Measurements from ENCODE around the gene FBRS. TPM values are rescaled to one million over a fixed set of nuclear protein-coding genes. Genes with fewer than 3 reads are reported as not detected.

The FBRS gene
- total and polyA plus RNA-seq, 2 of the 13 experiments (the other 11 are each of a cell fraction or from before 2014, with no cell fraction given) = 13.7 to 16.2 TPM

DNA sequence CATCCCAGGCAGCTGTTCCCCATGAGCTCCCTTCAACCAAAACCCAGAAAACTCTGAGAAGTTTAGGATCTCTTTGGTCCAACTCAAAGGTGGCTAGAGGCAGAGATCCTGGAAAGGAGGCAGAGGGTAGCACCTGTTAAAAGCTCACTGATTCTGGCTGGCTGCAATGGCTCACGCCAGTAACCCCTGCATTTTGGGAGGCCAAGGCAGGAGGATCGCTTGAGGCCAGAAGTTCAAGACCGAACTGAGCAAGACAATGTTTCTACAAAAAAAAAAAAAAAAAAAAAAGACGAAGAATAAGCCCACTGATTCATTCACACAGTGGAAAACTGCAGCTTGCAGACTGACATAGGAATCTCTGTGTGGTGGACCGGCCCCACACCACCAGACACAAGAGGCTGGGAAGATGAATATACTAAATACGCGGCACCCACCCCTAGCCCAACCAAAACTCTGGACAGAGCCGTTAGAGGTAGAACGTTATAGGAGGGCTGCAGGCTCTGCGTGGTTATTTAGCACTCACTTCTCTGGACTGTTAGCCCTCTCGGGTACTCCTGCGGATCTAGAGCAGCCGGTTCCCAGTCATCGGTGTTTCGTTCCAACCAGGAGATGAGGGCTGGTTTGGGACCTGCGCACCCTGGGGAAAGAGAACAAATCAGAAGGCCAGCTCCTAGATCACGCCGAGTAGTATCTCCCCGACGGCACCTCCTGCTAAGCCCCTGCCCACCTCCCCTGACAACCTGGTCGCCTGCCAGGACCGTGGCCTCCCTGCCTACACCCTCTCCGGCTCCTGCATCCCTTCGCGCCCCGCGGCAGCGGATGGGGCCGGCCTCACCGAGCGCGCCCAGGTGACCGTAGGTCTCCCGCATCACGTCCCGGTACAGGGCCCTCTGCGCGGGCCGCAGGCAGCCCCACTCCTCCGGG, 49.0 kb upstream of the FBRS start (continued):
- no peak for TF ChIP-seq ATF1 (CRISPR knock-in tag; IDR thresholded peaks at IDR 0.05)
- no peak for TF ChIP-seq SP1 (IDR thresholded peaks at IDR 0.05)
- TF ChIP-seq SP1 (CRISPR knock-in tag; IDR thresholded peaks at IDR 0.05) = no peak
- no peak for TF ChIP-seq ZNF891 (CRISPR knock-in tag; IDR thresholded peaks at IDR 0.05)
- TF ChIP-seq ZNF878 (CRISPR knock-in tag; IDR thresholded peaks at IDR 0.05) = no peak
- no peak for TF ChIP-seq SMAD9 (CRISPR knock-in tag; IDR thresholded peaks at IDR 0.05)
- TF ChIP-seq SIX4 (CRISPR knock-in tag; IDR thresholded peaks at IDR 0.05) = no peak
- TF ChIP-seq SOX5 (CRISPR knock-in tag; IDR thresholded peaks at IDR 0.05; ENCODE audit: borderline replicate concordance) = no peak
- TF ChIP-seq, protein P1, sequence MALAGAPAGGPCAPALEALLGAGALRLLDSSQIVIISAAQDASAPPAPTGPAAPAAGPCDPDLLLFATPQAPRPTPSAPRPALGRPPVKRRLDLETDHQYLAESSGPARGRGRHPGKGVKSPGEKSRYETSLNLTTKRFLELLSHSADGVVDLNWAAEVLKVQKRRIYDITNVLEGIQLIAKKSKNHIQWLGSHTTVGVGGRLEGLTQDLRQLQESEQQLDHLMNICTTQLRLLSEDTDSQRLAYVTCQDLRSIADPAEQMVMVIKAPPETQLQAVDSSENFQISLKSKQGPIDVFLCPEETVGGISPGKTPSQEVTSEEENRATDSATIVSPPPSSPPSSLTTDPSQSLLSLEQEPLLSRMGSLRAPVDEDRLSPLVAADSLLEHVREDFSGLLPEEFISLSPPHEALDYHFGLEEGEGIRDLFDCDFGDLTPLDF (CRISPR knock-in tag; IDR thresholded peaks at IDR 0.05) = no peak
- no peak for TF ChIP-seq CC2D1A (CRISPR knock-in tag; IDR thresholded peaks at IDR 0.05)
- TF ChIP-seq AHR (CRISPR knock-in tag; IDR thresholded peaks at IDR 0.05) = no peak
- TF ChIP-seq POLR2A (IDR thresholded peaks at IDR 0.05; ENCODE audit: insufficient read depth in 1 of 2, low read depth in 2 of 2, low read length in 2 of 2) = no peak; a peak in 1 of 4 replicates
- TF ChIP-seq, protein P2, sequence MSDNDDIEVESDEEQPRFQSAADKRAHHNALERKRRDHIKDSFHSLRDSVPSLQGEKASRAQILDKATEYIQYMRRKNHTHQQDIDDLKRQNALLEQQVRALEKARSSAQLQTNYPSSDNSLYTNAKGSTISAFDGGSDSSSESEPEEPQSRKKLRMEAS (IDR thresholded peaks at IDR 0.05) = no peak; the same call in 1 of the 2 replicates
- TF ChIP-seq ZSCAN22 (CRISPR knock-in tag; IDR thresholded peaks at IDR 0.05) = 0 out of 2 replicates have a peak, but pooled peaks have one; percentile 9
- TF ChIP-seq HOXA7 (CRISPR knock-in tag; IDR thresholded peaks at IDR 0.05) = no peak
- TF ChIP-seq, protein P3, sequence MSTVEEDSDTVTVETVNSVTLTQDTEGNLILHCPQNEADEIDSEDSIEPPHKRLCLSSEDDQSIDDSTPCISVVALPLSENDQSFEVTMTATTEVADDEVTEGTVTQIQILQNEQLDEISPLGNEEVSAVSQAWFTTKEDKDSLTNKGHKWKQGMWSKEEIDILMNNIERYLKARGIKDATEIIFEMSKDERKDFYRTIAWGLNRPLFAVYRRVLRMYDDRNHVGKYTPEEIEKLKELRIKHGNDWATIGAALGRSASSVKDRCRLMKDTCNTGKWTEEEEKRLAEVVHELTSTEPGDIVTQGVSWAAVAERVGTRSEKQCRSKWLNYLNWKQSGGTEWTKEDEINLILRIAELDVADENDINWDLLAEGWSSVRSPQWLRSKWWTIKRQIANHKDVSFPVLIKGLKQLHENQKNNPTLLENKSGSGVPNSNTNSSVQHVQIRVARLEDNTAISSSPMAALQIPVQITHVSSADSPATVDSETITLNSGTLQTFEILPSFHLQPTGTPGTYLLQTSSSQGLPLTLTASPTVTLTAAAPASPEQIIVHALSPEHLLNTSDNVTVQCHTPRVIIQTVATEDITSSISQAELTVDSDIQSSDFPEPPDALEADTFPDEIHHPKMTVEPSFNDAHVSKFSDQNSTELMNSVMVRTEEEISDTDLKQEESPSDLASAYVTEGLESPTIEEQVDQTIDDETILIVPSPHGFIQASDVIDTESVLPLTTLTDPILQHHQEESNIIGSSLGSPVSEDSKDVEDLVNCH (CRISPR knock-in tag; IDR thresholded peaks at IDR 0.05) = no peak
- TF ChIP-seq, protein P4, sequence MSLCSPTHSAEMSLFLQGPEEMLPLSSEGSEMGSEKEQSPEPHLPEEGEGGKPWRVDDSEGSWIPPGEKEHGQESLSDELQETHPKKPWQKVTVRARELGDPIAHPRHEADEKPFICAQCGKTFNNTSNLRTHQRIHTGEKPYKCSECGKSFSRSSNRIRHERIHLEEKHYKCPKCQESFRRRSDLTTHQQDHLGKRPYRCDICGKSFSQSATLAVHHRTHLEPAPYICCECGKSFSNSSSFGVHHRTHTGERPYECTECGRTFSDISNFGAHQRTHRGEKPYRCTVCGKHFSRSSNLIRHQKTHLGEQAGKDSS (CRISPR knock-in tag; IDR thresholded peaks at IDR 0.05; ENCODE audit: borderline replicate concordance, low read depth) = peak; percentile 66; the same call in 1 of the 2 replicates
- TF ChIP-seq, protein P5, sequence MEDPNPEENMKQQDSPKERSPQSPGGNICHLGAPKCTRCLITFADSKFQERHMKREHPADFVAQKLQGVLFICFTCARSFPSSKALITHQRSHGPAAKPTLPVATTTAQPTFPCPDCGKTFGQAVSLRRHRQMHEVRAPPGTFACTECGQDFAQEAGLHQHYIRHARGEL (CRISPR knock-in tag; IDR thresholded peaks at IDR 0.05) = no peak
- TF ChIP-seq ATRX (CRISPR knock-in tag; IDR thresholded peaks at IDR 0.05; ENCODE audit: borderline replicate concordance) = 0 out of 2 replicates have a peak, but pooled peaks have one; percentile 35
- no peak for TF ChIP-seq ZNF678 (CRISPR knock-in tag; IDR thresholded peaks at IDR 0.05)
- TF ChIP-seq NR2C2 (CRISPR knock-in tag; IDR thresholded peaks at IDR 0.05; ENCODE audit: borderline replicate concordance) = no peak
- TF ChIP-seq, protein P6, sequence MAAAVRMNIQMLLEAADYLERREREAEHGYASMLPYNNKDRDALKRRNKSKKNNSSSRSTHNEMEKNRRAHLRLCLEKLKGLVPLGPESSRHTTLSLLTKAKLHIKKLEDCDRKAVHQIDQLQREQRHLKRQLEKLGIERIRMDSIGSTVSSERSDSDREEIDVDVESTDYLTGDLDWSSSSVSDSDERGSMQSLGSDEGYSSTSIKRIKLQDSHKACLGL (CRISPR knock-in tag; IDR thresholded peaks at IDR 0.05) = no peak
- TF ChIP-seq CAMTA2 (CRISPR knock-in tag; IDR thresholded peaks at IDR 0.05; ENCODE audit: borderline replicate concordance) = no peak; the same call in 1 of the 2 replicates
